ENCODE measurements around the gene OTUD4.

DNA sequence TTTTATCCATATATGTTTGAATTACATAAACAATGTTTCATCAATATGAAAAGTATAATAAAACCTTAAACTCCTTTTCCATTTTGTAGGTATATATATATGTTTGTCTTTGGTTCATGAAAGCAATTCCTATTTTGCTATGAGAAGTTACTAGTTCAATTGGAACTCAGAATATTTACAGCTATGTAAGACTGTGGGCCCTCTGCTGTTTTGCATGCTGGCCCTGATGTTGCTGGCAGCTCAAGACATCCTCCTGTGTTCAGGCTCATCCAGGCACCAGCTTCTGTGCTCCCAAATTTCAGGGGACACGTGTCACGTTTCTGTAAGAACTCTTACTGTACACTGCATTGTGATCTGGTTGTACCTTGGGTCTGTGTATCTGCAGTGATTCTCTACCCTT is 38.7 kb upstream of the OTUD4 start:
- TF ChIP-seq ZFP30 (CRISPR knock-in tag; IDR thresholded peaks at IDR 0.05) (no peak), CREB5 (CRISPR knock-in tag; IDR thresholded peaks at IDR 0.05; ENCODE audit: low read depth) (no peak), ZNF8 (CRISPR knock-in tag; IDR thresholded peaks at IDR 0.05) (no peak), ARNTL (CRISPR knock-in tag; IDR thresholded peaks at IDR 0.05; ENCODE audit: borderline replicate concordance, low read depth) (no peak), ZFP3 (CRISPR knock-in tag; IDR thresholded peaks at IDR 0.05) (no peak), TOX (CRISPR knock-in tag; IDR thresholded peaks at IDR 0.05; ENCODE audit: borderline replicate concordance) (no peak), ZNF565 (CRISPR knock-in tag; conservative IDR thresholded peaks at IDR 0.05; ENCODE audit: low read depth) (no peak), GLIS3 (CRISPR knock-in tag; IDR thresholded peaks at IDR 0.05) (no peak), CSDC2 (CRISPR knock-in tag; IDR thresholded peaks at IDR 0.05) (no peak), SNAI2 (CRISPR knock-in tag; IDR thresholded peaks at IDR 0.05) (no peak), PPARA (CRISPR knock-in tag; IDR thresholded peaks at IDR 0.05; ENCODE audit: borderline replicate concordance) (no peak)
- TF ChIP-seq, protein P1, sequence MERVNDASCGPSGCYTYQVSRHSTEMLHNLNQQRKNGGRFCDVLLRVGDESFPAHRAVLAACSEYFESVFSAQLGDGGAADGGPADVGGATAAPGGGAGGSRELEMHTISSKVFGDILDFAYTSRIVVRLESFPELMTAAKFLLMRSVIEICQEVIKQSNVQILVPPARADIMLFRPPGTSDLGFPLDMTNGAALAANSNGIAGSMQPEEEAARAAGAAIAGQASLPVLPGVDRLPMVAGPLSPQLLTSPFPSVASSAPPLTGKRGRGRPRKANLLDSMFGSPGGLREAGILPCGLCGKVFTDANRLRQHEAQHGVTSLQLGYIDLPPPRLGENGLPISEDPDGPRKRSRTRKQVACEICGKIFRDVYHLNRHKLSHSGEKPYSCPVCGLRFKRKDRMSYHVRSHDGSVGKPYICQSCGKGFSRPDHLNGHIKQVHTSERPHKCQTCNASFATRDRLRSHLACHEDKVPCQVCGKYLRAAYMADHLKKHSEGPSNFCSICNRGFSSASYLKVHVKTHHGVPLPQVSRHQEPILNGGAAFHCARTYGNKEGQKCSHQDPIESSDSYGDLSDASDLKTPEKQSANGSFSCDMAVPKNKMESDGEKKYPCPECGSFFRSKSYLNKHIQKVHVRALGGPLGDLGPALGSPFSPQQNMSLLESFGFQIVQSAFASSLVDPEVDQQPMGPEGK (CRISPR knock-in tag; IDR thresholded peaks at IDR 0.05; ENCODE audit: borderline replicate concordance) = no peak
- TF ChIP-seq, protein P2, sequence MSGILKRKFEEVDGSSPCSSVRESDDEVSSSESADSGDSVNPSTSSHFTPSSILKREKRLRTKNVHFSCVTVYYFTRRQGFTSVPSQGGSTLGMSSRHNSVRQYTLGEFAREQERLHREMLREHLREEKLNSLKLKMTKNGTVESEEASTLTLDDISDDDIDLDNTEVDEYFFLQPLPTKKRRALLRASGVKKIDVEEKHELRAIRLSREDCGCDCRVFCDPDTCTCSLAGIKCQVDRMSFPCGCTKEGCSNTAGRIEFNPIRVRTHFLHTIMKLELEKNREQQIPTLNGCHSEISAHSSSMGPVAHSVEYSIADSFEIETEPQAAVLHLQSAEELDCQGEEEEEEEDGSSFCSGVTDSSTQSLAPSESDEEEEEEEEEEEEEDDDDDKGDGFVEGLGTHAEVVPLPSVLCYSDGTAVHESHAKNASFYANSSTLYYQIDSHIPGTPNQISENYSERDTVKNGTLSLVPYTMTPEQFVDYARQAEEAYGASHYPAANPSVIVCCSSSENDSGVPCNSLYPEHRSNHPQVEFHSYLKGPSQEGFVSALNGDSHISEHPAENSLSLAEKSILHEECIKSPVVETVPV (CRISPR knock-in tag; IDR thresholded peaks at IDR 0.05) = no peak
